NT2/D1 (cell line): ENCODE results near the gene TBC1D25.

Experiments used
- YY1 ChIP-seq: IDR thresholded peaks from 2 replicates; pipeline ENCODE4 v1.6.1; 2011; ENCODE audit not compliant: insufficient read length, insufficient read depth
- ZNF274 ChIP-seq: IDR thresholded peaks from 2 replicates; pipeline ENCODE4 v1.6.1; 2011; ENCODE audit warnings: mild to moderate bottlenecking, low read depth, low read length

DNA sequence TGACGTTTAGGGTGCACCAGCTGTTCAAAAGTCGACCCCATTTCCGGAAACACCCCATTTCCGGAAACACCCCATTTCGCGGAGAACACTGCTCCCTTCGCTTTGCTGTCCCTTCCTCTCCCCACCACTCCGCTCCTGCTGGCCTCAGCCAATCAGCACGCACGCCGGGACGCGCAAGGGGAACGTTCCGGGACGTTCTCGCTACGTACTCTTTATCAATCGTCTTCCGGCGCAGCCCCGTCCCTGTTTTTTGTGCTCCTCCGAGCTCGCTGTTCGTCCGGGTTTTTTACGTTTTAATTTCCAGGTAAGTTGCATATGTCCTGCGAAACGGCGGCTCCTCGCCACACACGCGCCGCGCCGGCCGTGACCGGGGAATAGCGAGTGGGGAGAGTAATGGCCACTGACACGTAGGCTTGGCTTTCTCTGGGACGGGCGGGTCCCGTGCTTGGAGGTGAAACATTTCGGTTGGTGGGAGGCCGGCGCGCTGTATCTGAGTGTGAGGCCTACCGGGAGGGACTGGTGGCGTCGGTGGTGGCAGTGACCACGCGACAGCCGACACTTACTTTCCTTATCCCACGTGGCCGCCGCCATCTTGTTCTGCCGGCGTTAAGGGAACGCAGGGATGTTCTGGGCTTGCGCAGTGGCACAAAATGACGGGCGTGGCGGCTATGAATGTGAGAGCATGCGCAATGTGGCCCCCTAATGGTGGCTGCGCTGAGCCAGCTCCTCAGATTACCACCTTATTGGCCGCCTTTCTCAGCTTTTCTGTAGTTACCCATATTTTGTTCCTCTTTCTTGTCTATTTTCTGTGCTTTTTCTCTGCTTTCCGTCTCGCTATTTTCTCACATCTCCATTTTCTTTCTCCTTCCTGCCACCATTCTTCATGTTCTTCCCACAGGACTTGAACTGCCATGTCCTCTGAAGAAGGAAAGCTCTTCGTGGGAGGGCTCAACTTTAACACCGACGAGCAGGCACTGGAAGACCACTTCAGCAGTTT lies 35.1 kb downstream of the TBC1D25 start, which contains the start of gene RBM3:
- TF ChIP-seq ZNF274, result no peak
- TF ChIP-seq YY1, result peak; percentile 88
